ENCODE data around the gene MCAM. TPM values are rescaled to one million over a fixed set of nuclear protein-coding genes. Genes with fewer than 3 reads are reported as not detected.

The MCAM gene
- total and polyA plus RNA-seq, 8 donors, result 7.3 to 379 (median 70.4) TPM

DNA sequence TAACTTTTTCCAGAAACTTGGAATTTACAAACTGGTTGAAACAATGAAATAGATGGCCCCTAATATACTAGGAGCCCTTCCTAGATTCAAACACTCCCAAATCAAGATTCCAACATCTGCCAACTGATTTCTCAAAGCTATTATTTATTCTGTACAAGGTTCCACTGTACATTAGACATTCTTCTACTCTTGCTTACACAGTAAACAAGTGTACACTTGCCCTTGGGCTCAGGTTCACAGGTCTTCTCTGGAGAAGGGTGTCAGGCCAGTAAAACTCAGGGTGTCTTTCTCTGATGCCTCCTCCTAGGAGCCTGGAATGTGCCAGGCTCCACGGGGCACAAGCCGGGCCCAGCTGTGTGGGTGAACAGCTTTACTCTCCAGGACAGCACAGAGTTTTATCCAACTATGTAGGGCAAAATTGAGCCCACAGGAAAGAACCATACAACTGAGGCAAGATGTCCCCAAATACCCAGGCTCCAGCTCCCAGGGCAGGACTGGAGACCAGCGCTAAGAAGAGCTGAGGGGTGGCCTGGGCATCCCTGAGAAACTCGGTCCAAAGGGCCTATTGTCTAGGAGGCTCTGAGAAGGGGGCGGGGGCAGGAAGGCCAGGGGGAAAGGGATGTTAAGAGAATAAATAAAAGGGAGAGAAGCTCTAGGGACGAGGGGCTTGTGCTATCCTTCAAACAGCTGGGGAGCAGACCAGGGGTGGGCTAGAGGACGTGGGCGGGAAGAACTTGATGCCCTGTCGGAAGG is 38.3 kb upstream of the MCAM start:
- intact Hi-C loops (cut with DNase I; ENCODE audit: low total_unique reads), result loop anchor here (10.0 kb wide), 1 partner anchor 120 kb away; no protein-coding TSS in a partner anchor

DNA sequence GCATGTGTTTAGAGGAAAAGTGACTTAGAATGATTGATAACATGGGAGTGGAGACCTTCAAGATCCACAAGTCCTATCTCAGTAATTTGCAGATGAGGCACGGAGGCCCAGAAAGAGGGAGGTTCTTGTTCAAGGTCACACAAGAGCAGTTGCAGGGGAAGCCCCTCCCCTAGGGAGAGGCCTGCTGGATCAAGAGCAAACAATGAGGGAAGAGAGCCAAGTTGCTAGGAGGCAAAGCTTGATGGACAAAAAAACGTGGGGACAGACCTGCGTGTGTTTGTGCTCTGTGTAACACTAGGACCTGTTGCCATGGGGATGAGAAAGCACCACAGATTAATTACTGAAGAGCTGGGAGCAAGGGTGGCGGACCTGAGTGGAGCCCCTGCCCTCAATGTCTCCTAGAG is 35.9 kb upstream of the MCAM start:
- peak; percentile 70 to 93 for DNase-seq
- Histone ChIP-seq H3K27me3 (peaks cover 0 to 4% (median 0%) of the 10 kb centered on the region in 3 donors), H3K36me3 (peaks cover 0 to 5% (median 2%) of the 10 kb centered on the region in 4 donors), H3K27ac (peak overlapping the region in 2 of 5 donors; percentile 8 to 40), H3K4me3 (no peak overlapping the region), H3K9me3 (no peaks in the 10 kb centered on the region), H3K4me1 (peaks cover 6 to 33% (median 24%) of the 10 kb centered on the region in 4 donors)
- intact Hi-C loops (cut with DNase I; ENCODE audit: low total_unique reads), result loop anchor here (10.0 kb wide), 1 partner anchor 122 kb away; no protein-coding TSS in a partner anchor
- whole genome bisulfite sequencing, 5 donors, result 16 to 26% (median 19%) methylated on average over 4 of the region's 4 CpGs
- TF ChIP-seq, protein P1, sequence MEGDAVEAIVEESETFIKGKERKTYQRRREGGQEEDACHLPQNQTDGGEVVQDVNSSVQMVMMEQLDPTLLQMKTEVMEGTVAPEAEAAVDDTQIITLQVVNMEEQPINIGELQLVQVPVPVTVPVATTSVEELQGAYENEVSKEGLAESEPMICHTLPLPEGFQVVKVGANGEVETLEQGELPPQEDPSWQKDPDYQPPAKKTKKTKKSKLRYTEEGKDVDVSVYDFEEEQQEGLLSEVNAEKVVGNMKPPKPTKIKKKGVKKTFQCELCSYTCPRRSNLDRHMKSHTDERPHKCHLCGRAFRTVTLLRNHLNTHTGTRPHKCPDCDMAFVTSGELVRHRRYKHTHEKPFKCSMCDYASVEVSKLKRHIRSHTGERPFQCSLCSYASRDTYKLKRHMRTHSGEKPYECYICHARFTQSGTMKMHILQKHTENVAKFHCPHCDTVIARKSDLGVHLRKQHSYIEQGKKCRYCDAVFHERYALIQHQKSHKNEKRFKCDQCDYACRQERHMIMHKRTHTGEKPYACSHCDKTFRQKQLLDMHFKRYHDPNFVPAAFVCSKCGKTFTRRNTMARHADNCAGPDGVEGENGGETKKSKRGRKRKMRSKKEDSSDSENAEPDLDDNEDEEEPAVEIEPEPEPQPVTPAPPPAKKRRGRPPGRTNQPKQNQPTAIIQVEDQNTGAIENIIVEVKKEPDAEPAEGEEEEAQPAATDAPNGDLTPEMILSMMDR (IDR thresholded peaks at IDR 0.05), result no peak

More for the DNA sequence above, 38.3 kb upstream of the MCAM start:
- TF ChIP-seq EP300 (IDR thresholded peaks at IDR 0.05) (no peak), POLR2AphosphoS5 (IDR thresholded peaks at IDR 0.05) (no peak), POLR2A (IDR thresholded peaks at IDR 0.05) (no peak)
- TF ChIP-seq, protein P1 (IDR thresholded peaks at IDR 0.05), result no peak
- Histone ChIP-seq H3K4me3 (no peak overlapping the region), H3K27me3 (peaks cover 0 to 4% (median 0%) of the 10 kb centered on the region in 3 donors), H3K27ac (peak overlapping the region in 1 of 5 donors; percentile 88), H3K4me1 (peaks cover 6 to 33% (median 26%) of the 10 kb centered on the region in 4 donors), H3K9me3 (no peaks in the 10 kb centered on the region), H3K36me3 (peaks cover 0 to 27% (median 16%) of the 10 kb centered on the region in 4 donors)
- 71 to 75% (median 74%) methylated on average over 9 of the region's 9 CpGs for WGBS, 5 donors
- DNase-seq, result no peak

DNA sequence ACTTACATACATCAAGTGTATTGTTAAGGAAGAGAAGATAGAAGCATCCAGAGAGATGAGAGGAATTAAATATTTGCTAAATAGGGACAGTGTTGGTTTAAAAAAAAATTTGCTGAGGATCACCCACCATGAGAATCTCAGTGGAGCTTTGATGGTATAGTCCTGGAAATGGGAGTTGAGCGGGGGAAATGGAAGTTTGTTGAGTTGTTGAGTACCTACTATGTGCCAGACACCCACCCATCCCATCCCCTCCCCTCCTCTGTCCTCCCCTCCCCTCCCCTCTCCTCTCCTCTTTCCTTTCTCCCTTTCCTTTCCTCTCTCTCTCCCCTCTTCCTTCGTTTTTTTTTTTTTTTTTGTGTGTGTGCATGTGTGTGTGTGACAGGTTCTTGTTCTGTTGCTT is 34.3 kb upstream of the MCAM start:
- H3K27ac ChIP-seq, result no peak overlapping the region
- no peaks in the 10 kb centered on the region for H3K36me3 ChIP-seq
- no peaks in the 10 kb centered on the region for H3K9me3 ChIP-seq
- no peak for DNase-seq
- WGBS, 5 donors, result 51 to 93% (median 62%) methylated on average over 1 to 2 of the region's 2 CpGs
- no peak overlapping the region for H3K4me3 ChIP-seq
- intact Hi-C loops (cut with DNase I; ENCODE audit: low total_unique reads), result loop anchor here (10.0 kb wide), 1 partner anchor 124 kb away; no protein-coding TSS in a partner anchor
- peaks cover 0 to under 1% (median 0%) of the 10 kb centered on the region in 3 donors for H3K27me3 ChIP-seq
- H3K4me1 ChIP-seq, result peaks cover 6 to 30% (median 14%) of the 10 kb centered on the region in 4 donors
- TF ChIP-seq POLR2AphosphoS5 (IDR thresholded peaks at IDR 0.05) (no peak), POLR2A (IDR thresholded peaks at IDR 0.05) (no peak), EP300 (IDR thresholded peaks at IDR 0.05) (no peak)
- TF ChIP-seq, protein P1 (IDR thresholded peaks at IDR 0.05), result no peak

DNA sequence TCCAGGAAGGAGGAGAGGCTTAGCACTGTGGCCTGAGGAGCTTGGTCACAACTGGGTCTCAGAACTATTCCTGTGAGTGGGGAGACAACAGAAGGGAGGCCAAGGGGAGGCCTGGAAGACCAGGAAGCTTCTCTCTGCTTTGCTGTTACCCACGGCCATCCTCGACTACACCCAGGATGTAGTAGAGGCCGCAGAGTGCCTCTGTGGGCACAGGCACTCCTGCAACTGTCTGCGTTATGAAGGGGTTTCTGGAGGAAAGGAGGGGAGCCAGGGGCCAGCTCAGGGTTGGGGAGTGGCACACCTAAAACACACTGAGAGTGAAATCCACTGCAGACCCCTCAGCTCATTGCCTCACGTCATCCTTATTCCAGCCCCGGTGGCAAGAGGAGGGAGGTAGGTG is 33.4 kb upstream of the MCAM start:
- WGBS, 5 donors, result 72 to 94% (median 78%) methylated on average over 6 of the region's 6 CpGs
- Histone ChIP-seq H3K27me3 (peaks cover 0 to 7% (median 0%) of the 10 kb centered on the region in 3 donors), H3K36me3 (no peaks in the 10 kb centered on the region), H3K4me3 (no peak overlapping the region), H3K27ac (no peak overlapping the region), H3K4me1 (peaks cover 6 to 22% (median 11%) of the 10 kb centered on the region in 4 donors), H3K9me3 (no peaks in the 10 kb centered on the region)
- TF ChIP-seq EP300 (IDR thresholded peaks at IDR 0.05) (no peak), POLR2A (IDR thresholded peaks at IDR 0.05) (no peak), POLR2AphosphoS5 (IDR thresholded peaks at IDR 0.05) (no peak)
- TF ChIP-seq, protein P1 (IDR thresholded peaks at IDR 0.05), result no peak
- no peak for DNase-seq
- intact Hi-C loops (cut with DNase I; ENCODE audit: low total_unique reads), result loop anchor here (10.0 kb wide), 1 partner anchor 124 kb away; no protein-coding TSS in a partner anchor
